Suprapubic skin (tissue), 4 donors: ENCODE measurements around the gene PHF20. TPM values are rescaled to one million over a fixed set of nuclear protein-coding genes. Genes with fewer than 3 reads are reported as not detected.
A peak's percentile ranks its signal among the peaks of the same experiment; 100 is the strongest.

Experiments used
- DNase-seq, 2 donors: peaks; one replicate each; pipeline ENCODE4 v3.0.0-alpha.2; 2019; ENCODE audit warnings: low spot score in 2 of 2
- H3K27ac ChIP-seq: fragments of 200-600 bp; sonication (generic); one replicate; pipeline ENCODE4 v1.5.1; 2019
- H3K27me3 ChIP-seq: fragments of 200-600 bp; sonication (generic); one replicate; pipeline ENCODE4 v1.5.1; 2019
- H3K36me3 ChIP-seq: fragments of 200-600 bp; sonication (generic); one replicate; pipeline ENCODE4 v1.5.1; 2019
- H3K4me1 ChIP-seq: fragments of 200-600 bp; sonication (generic); one replicate; pipeline ENCODE4 v1.5.1; 2019
- H3K4me3 ChIP-seq: fragments of 200-600 bp; sonication (generic); one replicate; pipeline ENCODE4 v1.5.1; 2019; ENCODE audit warnings: mild to moderate bottlenecking
- H3K9me3 ChIP-seq: fragments of 200-600 bp; sonication (generic); one replicate; pipeline ENCODE4 v1.5.1; 2019
- EP300 ChIP-seq: sonication (generic); formaldehyde crosslinking; IDR thresholded peaks from one replicate; pipeline ENCODE4 v1.6.1; 2017; ENCODE audit warnings: antibody characterized with exemption
- POLR2A ChIP-seq, 2 donors: fragments of 450-650 bp; IDR thresholded peaks; one replicate each; pipeline ENCODE4 v1.6.1; 2017; ENCODE audit warnings: antibody characterized with exemption in 2 of 2, mild to moderate bottlenecking in 2 of 2, moderate library complexity in 2 of 2
- POLR2AphosphoS5 ChIP-seq, 3 donors: sonication (generic); formaldehyde crosslinking; IDR thresholded peaks; one replicate each; pipeline ENCODE4 v1.6.1; 2017; ENCODE audit warnings: antibody characterized with exemption in 3 of 3
- WGBS: methylation state at CpG from one replicate; pipeline ENCODE4 v1.1.5; 2018; 5-methylcytosine and 5-hydroxymethylcytosine counted together
- total RNA-seq, 4 donors: library from RNA; depleted of rRNA; stranded (reverse); fragments of >200 nt; gene quantifications; one replicate each; pipeline ENCODE4 v1.1.0, GENCODE V29; 2016
- TF ChIP-seq, protein P1 (sequence below), 2 donors: fragments of 200-600 bp in 1 of 2; fragments of 450-650 bp in 1 of 2; sonication (generic) in 1 of 2; IDR thresholded peaks; one replicate each; pipeline ENCODE4 v1.5.1; 2016 to 2019; ENCODE audit warnings: antibody characterized with exemption in 2 of 2, mild to moderate bottlenecking in 1 of 2, moderate library complexity in 1 of 2

The PHF20 gene
- total RNA-seq, 4 donors from 2014 or later = 44.2 to 60.6 (median 47.3) TPM

DNA sequence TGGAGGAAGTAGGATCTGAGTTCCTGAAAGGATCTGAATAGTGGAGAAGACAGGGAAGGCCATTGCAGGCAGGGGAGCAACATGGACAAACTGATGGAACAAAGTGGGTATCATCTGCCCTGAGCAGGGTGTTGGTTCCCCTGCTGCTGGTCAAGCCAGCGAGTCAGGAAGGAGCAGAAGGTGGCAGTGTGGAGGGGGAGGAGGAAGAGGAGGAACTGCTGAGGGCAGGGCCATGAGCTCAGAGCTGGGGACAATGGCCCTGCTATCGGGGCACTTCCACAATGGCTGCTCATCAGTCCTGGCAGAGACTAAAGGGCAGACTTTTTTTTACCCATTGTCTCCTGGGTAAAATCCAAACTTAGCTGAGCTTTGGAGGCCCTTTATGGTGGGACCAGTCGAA is 210.2 kb downstream of the PHF20 start:
- Histone ChIP-seq H3K27ac (no peak overlapping the region), H3K9me3 (no peaks in the 10 kb centered on the region), H3K4me3 (no peak overlapping the region), H3K27me3 (no peaks in the 10 kb centered on the region), H3K36me3 (no peaks in the 10 kb centered on the region), H3K4me1 (no peaks in the 10 kb centered on the region)
- no peak for DNase-seq
- TF ChIP-seq EP300 (no peak), POLR2A (IDR thresholded peaks at IDR 0.05) (no peak), POLR2AphosphoS5 (IDR thresholded peaks at IDR 0.05) (no peak)
- TF ChIP-seq, protein P1, sequence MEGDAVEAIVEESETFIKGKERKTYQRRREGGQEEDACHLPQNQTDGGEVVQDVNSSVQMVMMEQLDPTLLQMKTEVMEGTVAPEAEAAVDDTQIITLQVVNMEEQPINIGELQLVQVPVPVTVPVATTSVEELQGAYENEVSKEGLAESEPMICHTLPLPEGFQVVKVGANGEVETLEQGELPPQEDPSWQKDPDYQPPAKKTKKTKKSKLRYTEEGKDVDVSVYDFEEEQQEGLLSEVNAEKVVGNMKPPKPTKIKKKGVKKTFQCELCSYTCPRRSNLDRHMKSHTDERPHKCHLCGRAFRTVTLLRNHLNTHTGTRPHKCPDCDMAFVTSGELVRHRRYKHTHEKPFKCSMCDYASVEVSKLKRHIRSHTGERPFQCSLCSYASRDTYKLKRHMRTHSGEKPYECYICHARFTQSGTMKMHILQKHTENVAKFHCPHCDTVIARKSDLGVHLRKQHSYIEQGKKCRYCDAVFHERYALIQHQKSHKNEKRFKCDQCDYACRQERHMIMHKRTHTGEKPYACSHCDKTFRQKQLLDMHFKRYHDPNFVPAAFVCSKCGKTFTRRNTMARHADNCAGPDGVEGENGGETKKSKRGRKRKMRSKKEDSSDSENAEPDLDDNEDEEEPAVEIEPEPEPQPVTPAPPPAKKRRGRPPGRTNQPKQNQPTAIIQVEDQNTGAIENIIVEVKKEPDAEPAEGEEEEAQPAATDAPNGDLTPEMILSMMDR (IDR thresholded peaks at IDR 0.05) = no peak
- WGBS = 62% methylated on average over 3 of the region's 3 CpGs

DNA sequence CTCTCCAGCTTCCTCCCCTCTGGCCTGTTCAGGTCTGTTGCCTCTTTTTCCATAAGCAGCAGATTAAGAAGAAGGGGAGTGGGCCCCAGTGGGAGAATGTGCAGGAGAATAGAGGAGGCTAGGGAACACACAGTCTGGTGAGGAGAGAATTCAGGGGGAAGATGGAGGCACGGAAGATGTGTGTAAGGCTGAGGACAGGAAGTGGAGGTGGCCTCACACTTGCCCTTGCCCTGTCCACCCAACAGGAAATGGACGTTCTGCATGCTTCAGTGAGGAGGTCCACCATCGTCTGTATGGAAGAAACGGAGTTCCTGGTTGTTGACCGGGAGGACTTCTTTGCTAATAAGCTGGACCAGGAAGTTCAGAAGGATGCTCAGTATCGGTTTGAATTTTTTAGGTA is 212.6 kb downstream of the PHF20 start:
- no peaks in the 10 kb centered on the region for H3K4me1 ChIP-seq
- no peaks in the 10 kb centered on the region for H3K36me3 ChIP-seq
- TF ChIP-seq EP300 (no peak), POLR2AphosphoS5 (IDR thresholded peaks at IDR 0.05) (no peak), POLR2A (IDR thresholded peaks at IDR 0.05) (no peak)
- TF ChIP-seq, protein P1 (IDR thresholded peaks at IDR 0.05) = no peak
- H3K4me3 ChIP-seq = no peak overlapping the region
- no peak overlapping the region for H3K27ac ChIP-seq
- peak in 1 of 2 donors; percentile 29 for DNase-seq
- H3K9me3 ChIP-seq = no peaks in the 10 kb centered on the region
- WGBS = 81% methylated on average over 6 of the region's 6 CpGs
- H3K27me3 ChIP-seq = no peaks in the 10 kb centered on the region

DNA sequence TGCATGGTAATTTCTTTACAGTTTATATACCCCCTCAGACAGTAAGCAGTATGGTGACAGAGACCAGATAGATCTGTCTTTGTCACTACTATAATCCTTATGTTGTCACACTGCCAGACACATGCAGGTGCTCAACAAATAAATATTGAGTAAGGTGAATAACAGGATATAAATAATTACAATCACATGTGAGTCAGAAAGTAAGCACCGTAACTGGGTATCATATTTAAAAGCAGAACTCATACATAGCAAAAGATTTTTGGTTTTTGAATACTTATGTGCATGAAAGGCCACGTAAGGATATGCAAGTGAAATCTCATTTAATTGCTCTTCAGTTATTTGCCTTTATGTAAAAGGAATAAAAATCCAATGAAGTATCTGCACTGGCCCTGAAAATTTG is 214.0 kb downstream of the PHF20 start:
- TF ChIP-seq, protein P1 (IDR thresholded peaks at IDR 0.05) = no peak
- no peak for TF ChIP-seq EP300
- TF ChIP-seq POLR2AphosphoS5 (IDR thresholded peaks at IDR 0.05) = no peak
- no peak for TF ChIP-seq POLR2A (IDR thresholded peaks at IDR 0.05)
- H3K9me3 ChIP-seq = no peaks in the 10 kb centered on the region
- H3K4me1 ChIP-seq = no peaks in the 10 kb centered on the region
- no peaks in the 10 kb centered on the region for H3K36me3 ChIP-seq
- WGBS = 68% methylated on average over 2 of the region's 2 CpGs
- no peak for DNase-seq
- H3K27me3 ChIP-seq = no peaks in the 10 kb centered on the region
- H3K4me3 ChIP-seq = no peak overlapping the region
- no peak overlapping the region for H3K27ac ChIP-seq

DNA sequence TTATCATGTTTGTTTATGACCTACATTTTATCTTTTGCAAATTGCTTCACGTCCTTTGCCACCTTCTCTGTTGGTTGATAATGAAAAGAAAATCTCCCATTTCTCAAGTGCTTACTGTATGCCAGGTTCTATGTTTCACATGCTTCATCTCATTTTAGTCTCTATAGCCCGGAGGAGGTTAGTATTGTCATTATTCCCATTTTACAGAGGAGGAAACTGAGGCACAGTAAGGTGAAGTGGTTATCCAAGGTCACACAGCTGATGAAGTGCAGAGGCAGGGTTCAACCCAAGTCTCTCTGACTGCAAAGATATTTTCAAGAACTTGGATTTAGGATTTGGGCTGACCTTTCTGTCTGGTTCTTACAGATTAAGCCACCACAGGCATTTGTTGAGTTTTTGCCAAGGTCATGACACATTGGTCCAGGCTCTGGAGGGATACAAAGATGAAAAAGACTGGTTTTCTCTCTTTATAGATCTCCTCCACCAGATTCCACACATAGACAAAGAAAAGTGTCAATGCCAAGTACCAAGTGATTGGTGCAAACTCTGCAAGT is 217.2 kb downstream of the PHF20 start:
- H3K9me3 ChIP-seq = no peaks in the 10 kb centered on the region
- TF ChIP-seq POLR2AphosphoS5 (IDR thresholded peaks at IDR 0.05) (no peak), POLR2A (IDR thresholded peaks at IDR 0.05) (no peak), EP300 (no peak)
- TF ChIP-seq, protein P1 (IDR thresholded peaks at IDR 0.05) = no peak
- H3K27ac ChIP-seq = no peak overlapping the region
- DNase-seq = no peak
- peaks cover 6% of the 10 kb centered on the region for H3K4me1 ChIP-seq
- WGBS = 77% methylated on average over 2 of the region's 2 CpGs
- H3K27me3 ChIP-seq = no peaks in the 10 kb centered on the region
- no peaks in the 10 kb centered on the region for H3K36me3 ChIP-seq
- H3K4me3 ChIP-seq = no peak overlapping the region

GRCh38 chr20:35991142-35991771 is 219.4 kb downstream of the PHF20 start:
- DNase-seq = no peak
- H3K27ac ChIP-seq = no peak overlapping the region
- TF ChIP-seq POLR2A (IDR thresholded peaks at IDR 0.05) (no peak), POLR2AphosphoS5 (IDR thresholded peaks at IDR 0.05) (no peak), EP300 (no peak)
- TF ChIP-seq, protein P1 (IDR thresholded peaks at IDR 0.05) = peak; percentile 18 to 33
- no peaks in the 10 kb centered on the region for H3K36me3 ChIP-seq
- H3K27me3 ChIP-seq = no peaks in the 10 kb centered on the region
- no peak overlapping the region for H3K4me3 ChIP-seq
- no peaks in the 10 kb centered on the region for H3K9me3 ChIP-seq
- WGBS = 34% methylated on average over 3 of the region's 3 CpGs
- peaks cover 6% of the 10 kb centered on the region for H3K4me1 ChIP-seq
